GM21526 (cell line): ENCODE results near the gene HK2.

Source experiments
- ATAC-seq: cut with Tn5 transposase; IDR thresholded peaks from one replicate; pipeline ENCODE4 v1.9.1; 2021; ENCODE audit warnings: moderate library complexity; ENCODE audit not compliant: unreplicated experiment, low FRiP score

HK2 gene

DNA sequence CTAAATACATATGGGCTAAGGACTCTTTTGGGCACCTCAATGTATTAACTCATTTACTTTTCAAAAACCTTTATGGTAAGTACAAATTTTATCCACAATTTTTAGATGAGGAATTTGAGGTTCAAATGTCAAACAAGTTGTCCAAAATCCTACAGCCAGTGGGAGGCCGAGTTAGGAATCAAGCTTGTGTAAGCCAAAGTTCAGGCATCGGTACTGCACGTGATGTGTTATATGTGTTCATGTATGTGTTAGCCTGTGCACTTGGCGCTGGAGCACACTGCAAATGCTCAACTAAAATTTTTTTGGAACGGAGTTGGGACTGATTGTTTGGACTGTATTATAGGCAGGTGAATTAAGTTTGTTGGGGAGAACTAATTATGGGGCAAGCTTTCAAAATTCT lies 22.7 kb downstream of the HK2 start:
- ATAC-seq = no peak

DNA sequence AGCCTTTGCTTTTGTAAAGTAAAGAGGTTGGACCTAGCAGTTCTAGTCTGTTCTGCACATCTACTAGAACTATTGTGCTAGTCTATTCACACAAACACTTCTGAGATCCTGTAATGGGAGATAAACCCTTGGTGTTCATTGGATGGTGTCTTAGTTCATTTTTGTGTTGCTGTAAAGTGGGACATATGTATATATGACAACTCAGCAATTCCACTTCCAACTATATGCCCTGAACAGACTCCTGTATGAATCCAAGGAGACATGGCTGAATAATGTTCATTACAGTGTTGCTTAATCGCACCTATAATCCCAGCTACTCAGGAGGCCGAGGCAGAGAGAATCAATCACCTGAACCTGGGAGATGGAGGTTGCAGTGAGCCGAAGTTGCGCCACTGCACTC lies 23.3 kb downstream of the HK2 start:
- no peak for ATAC-seq

DNA sequence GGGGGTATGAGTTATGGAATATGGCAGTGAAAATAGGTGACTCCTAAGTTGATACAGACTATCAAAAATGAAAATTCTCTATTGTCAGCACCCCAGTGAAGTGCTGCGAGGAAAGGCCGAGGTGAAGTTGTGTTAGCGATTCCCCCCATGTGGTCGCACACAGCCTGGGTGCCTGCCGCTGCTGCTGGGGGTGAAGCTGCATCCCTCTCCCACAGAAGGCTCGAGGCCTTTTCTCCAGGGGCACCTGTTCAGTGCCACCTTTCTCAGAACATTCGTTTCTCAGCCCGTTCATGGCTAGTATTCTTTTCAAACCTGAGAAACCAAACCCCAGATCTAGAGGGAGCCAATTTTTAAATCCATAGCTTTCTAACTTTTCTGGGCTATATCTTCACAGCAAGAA lies 23.8 kb downstream of the HK2 start:
- ATAC-seq = no peak

DNA sequence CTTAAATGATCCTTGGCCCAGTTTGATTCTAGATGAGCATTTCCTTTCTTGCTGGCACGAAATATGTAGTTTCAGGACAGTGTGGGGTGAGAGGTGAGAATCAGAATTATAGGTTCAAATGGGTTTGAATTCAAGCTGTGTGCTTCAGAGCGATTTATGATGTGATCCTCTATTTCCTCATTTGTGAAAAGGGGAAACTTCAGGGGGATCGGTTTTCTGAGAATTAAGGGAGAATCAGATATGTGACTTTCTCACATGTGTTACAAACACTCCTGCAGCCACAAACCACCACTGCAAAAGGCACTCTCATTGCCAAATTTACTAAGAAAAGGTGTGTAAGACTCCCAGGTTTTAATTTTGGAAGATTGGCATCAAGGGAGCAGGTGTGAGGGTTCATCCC lies 24.4 kb downstream of the HK2 start:
- ATAC-seq = no peak

DNA sequence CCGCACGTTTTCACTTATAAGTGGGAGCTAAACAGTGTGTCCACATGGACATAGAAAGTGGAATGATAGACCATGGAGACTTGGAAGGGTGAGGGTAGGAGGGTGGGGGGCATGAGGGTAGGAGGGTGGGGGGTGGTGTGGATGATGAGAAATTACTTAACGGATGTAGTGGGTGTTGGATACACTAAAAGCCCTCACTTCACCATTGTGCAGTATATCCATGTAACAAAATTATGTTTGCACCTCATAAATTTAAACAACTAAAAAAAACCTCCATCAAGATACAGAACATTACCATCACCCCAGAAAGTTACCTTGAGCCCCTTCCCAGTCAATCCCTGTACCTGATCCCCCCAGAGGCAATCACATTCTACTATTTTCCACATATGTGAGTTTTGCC lies 26.2 kb downstream of the HK2 start:
- ATAC-seq = no peak

DNA sequence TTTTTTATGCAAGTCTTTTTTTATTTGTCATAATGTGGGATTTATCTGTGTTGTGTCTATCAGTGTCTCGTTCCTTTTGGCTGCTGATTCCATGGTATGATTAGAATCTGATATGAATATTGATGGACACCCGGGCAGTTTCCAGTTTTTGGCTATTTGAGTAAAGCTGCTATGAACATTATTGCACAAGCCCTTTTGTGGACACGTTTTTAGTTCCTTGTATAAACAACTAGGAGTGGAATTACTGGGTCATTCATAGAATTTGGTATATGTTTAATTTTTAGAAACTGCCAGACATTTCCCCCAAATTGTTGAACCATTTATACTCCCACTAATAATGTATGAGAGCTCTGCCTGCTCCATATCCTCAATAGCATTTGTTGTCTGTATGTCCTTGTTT lies 26.6 kb downstream of the HK2 start:
- no peak for ATAC-seq

DNA sequence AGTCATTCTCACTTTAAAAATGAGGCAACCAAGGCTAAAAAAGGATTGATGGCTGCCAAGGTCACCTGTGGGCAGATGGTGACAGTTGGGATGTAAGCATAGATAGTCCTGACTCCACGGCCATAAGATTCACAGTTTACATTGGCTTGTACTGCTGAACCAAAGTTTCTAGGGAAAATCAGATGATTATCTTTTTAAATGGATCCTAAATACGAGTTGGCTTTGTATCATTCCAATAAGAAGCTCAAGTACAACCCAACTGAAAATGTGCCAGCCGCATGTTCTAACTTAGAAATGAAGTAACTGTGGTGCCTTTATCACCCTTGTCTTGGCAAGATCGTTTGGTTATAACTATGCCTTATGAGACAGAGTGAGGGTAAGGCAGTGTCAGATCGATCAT lies 27.6 kb downstream of the HK2 start:
- ATAC-seq = no peak

DNA sequence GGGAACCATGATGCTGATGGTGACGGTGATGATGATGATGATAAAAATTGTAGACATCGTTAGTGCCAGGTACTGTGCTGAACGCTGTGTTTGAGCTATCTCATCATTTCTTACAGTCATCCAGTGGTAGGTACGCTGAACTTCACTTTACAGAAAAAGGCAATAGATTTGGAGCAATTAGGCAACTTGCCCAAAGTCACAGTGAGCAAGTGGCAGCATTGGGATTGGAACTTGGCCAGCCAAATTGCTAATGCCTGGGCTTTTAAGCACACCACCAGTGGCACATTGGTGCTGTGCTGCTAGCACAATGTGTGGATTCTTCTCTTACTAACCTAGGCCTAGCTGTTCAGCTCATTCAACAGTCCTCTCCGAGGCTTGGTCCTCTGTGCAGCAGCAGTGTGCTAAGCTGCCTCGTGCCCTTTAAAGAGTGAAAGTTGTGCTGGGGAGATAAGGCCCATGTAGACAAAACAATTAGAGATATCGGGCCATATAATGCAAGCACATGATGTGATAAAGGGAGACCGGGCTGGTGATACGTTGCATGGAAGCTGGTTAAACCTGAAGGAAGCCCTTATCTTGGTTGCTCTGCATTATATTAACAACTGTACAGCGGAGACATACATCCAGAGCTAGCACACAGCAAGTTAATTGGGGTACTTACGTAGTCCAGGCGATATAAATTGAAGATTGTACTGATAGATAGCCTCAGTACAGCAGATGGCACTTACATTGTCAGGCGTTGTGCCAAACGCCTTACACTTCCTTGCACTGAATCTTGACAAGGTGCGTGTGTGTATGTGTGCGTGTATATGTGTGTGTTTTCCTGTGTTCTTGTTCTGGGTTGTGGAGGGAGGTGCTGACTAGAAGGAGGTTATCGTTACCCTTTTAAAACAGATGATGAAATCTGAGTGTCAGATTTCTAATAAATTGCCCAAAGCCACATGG lies 28.4 kb downstream of the HK2 start:
- ATAC-seq = no peak

DNA sequence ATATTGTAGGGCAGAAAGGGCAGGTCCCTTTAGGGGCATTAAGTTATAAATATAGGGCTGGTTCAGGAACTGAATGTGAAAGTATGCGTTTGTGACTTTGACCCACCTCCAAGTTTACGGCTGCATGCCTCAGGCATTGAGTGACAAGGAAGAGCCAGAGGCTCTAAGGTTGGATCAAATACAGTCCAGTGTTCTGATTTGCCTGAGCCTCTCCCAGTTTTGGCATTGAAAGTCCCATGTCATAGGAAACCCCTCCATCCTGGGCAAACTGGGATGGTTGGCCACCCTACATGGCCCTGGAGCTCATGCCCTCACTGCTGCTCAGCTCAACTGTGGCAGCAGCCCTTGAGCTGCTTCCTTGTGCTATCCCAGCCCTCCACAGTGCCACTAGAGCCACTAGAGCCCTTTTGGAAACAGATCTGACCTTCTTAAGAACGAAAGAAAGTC lies 29.9 kb downstream of the HK2 start:
- no peak for ATAC-seq

DNA sequence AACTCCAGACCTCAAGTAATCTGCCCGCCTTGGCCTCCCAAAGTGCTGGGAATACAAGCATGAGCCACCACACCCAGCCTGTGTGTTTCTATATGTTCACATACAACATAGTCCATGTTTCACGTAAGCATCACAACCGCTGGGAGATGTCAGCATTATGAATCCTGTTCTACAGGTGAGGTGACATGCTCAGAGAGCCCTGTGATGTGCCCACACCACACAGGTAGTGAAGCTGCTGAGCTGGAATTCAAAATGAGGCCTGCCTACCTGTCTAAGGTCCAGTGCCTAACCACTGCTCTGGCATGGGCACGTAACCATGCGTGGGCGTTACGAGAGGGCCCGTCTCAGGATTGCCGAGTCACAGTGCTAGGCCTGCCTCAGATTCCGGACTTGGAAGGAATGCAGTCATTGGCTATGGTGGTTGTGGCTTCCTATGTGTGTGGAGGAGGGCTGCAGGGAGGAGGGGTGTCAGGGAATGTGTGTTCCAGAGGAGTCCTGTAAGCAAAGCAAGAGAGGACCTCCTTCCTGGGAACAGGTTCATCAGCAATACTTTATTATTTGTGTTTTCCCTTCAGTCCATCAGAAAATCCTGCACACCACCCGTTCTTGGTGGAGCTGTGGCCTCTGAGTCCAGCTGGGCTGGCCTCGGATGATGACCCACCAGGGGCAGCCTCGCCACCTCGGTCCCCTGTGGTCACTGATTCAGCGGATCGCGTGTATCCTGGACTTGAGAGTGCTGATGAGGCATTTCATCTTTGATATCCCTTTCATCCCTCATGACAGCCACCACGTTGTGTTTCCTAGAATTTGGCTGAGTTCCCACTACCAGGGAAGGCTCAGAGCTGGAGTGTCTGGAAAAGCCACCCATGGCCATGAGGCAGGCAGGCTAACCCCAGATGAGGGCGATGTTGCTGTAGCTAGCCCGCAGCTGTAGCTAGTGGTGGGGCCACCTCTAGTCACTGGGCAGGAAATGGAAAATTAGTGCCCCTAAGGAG lies 31.1 kb downstream of the HK2 start:
- no peak for ATAC-seq

DNA sequence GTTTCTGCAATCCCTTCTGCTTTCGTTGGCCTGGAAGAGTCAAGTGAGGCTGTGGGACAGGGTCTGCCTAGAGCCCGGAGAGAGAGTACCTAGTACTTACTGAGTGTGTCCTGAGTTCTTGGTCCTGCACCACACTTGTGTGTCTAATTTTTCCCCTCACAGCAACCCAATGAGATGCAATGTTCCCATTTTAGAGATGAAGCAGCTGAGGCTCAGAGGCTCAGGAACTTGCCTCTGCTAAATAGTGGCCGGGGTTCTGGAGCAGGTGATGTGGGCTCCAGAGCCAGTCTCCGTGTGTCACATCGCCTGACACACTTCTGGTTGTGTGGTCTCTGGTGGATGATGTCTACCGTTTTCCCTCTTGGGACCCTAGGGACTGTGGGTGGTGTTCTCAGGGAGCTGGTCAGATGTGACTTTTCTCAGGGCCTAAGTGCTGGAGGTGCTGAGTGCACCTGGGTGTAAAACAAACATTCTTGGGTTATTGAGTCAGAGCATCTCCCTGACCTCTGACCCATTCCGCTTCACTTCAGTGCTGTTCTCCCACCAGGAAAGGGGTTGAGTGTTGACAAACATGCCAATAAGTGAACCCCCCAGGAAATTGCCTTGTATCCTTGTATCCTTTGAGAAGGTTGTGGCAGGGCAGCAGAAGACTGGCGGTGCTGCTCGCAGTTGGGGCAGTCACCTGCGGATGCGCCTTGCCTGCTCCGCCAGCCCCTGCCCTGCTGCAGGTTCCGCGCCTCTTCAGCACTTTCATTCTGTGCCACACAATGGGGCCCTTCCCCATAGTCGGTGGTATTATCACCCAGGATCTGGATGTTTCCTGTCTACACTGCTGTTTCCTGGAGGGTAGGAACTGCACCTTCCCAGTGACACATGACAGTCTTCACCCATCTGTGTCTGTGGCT lies 32.1 kb downstream of the HK2 start:
- ATAC-seq = no peak

DNA sequence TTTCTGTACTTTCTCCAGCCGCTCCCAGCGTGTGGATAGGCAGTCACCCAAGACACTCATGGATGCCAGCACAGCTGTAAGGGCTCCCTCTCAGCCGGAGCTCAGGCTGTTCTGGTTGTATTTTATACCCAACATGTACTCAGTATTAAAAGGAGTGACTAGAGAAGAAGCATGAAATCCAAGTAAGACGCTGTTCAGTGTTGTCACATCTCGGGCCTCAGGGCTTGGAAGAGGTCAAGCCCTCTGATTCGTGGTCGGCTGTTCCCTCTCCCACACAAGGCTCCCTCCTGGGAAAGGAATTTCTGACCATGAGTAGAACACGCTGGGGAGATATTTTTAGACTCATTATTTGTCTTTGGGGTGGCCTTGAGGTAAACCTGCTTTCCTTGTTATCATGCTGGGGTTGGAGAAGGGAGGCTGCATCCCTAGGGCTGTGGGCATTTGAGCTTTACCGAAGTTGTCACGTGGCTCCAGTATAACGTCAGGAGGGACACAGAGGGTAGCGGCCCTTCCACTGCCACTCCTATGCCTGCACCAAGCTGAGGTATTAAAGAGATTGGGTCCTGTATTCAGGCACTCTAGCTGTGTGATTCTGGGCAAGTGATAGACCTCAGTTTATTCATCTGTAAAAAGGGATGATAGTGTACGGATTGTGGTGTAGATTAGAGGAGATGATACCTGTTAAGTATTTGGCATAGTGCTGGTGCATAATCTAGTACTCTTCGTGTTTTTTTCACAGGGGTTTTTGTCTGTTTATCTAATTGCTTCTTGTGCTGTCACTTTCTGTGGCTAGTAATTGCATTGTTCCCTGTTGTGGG lies 34.1 kb downstream of the HK2 start:
- no peak for ATAC-seq

DNA sequence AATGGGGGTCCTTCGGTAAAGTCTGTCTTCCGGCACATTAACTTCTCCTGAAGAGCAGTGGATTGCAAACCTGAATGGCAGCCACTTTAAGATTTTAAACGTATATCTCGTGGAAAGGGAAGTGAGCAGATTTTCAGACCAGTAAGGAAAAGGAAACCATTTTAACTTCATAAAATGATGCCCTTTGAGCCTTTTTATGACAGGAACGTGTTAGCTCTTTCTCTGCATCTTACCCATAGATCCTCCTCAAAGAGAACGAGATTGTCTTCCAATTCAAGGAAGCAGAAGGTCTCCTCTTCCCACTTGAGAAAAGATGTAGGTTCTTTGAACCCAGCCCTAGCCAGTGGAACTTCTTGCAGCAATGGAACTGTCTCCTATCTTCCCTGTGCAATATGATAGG lies 35.6 kb downstream of the HK2 start:
- ATAC-seq = no peak

DNA sequence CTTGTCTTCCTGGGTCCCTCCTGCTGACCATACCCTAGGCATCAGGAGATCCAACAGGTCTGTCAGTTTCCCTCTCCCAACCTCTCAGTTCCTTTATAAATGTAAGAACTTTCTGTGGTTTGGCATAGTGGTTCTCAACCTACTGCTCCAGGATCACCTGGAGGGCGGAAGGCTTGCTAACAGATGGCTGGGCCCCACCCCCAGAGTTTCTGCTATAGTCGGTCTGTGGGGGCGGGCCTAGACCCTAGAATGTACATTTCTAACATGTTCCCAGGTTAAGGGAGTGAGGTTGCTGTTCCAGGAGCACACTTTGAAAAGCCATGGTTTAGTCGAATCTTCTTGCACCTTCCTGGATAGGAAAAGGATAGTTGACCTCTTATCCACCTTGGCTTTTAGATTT lies 37.0 kb downstream of the HK2 start:
- no peak for ATAC-seq

DNA sequence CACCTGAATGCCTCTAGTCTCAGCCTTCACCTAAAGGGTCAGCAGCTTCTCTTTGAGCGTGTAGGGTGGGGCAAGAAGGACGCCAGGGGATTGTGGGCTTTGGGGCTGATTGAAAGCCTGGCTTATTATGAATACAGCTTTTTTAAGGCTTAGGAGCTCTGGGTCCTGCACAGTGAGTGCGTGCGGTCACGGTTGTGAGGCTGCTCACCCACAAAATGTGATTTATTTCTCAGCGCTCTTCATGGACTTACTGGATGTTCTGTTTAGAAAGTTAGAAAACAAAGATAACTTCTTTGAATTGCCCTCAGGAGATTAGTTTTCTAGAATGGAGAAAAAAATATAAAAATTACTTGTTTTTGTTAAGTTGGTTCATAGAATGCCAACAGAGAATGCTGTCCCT lies 37.5 kb downstream of the HK2 start:
- ATAC-seq = no peak

DNA sequence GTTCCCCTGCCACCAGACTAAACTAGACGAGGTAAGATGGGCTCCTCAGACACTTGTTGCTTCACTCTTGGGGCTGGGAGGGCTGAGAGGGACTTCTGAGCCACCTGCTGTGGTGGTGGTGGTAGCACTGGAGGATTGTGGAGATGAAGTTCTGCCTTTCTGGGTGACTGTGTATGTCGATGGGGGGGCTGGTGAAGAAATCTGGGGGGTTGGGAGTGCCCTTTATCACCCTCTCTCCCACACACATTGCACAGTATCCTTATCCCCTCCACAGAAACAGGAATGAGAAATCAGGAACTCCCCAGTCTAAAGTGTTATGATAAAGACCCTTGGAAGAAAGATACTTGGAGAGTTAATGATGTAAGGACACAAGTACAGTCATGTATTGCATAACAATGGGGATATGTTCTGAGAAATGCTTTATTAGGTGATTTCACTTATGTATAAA lies 38.5 kb downstream of the HK2 start:
- ATAC-seq = no peak

DNA sequence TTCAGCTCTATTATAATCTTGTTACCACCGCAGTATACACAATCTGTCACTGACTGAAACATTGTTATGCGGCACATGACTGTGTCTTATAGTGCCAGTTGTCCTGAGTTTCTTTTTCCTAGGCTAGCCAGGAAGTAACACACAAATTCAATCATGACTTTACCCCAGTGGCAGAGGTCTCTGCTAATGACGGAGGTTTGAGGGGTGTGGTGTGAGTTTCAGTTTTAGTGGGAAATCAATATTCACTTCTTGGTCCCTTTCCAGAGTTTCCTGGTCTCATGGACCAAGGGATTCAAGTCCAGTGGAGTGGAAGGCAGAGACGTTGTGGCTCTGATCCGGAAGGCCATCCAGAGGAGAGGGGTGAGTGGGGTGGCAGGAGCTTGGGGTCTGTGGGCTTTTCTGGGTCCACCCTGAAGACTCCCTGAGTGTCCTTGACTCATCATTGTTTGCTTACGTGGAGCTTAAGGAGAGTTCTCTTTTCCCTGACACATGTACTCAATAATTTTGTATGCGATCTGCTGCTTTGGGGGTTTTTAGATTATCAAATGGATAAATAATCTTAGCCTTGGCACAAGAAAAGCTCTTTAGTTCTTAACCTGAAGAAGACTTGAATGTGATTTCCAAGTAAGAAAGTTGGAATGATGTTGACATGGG lies 39.2 kb downstream of the HK2 start:
- ATAC-seq = no peak

DNA sequence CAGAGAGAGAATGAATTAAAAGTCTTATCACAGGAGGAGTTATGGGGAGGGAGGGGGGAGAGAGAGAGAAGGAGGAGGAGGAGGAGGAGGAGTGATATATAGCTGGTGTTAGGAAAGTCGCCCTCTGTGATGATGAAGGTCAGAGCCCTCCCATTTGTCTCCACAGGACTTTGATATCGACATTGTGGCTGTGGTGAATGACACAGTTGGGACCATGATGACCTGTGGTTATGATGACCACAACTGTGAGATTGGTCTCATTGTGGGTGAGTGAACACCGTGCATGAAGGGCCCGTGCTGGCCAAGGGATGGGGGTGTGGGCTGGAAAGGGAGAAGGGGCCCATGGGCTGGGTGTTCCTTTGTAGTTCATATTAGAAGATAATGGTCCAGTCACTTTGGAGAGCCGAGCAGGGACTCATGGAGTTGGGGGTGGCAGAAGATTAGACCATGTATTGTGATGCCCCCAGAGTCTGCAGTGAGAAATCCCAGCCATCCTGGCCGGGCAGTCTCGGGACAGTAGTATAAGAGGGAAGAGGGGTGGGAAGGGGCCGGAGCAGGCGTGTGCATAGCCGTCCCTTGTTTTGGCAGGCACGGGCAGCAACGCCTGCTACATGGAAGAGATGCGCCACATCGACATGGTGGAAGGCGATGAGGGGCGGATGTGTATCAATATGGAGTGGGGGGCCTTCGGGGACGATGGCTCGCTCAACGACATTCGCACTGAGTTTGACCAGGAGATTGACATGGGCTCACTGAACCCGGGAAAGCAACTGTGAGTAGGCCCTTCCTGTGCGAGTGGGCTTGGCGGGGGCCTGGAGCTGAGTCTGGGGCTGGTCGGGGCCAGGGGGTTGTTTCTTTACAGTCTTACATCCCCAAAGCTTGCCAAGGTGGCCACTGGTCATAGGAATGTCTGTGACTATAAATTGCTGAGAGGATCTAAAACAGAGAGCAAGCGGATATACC lies 40.0 kb downstream of the HK2 start:
- ATAC-seq = no peak
